Loucy (cell line): ENCODE data around the gene DLGAP1.

ENCODE experiments used
- H2AFZ ChIP-seq: fragments of 200-600 bp; sonication (generic); 2 replicates; pipeline ENCODE4 v1.6.0; 2016; ENCODE audit warnings: antibody characterized with exemption, mild to moderate bottlenecking, low read length, moderate library complexity
- H3F3A ChIP-seq: fragments of 200-600 bp; 2 replicates; pipeline ENCODE4 v1.6.0; 2016; ENCODE audit warnings: antibody characterized with exemption, low read depth, mild to moderate bottlenecking
- H3K27me3 ChIP-seq: fragments of 200-600 bp; sonication (generic); 2 replicates; pipeline ENCODE4 v1.6.1; 2014; ENCODE audit warnings: low read length, mild to moderate bottlenecking; ENCODE audit not compliant: insufficient read depth, poor library complexity, severe bottlenecking
- H3K36me3 ChIP-seq: fragments of 200-600 bp; sonication (generic); 2 replicates; pipeline ENCODE4 v1.6.1; 2016; ENCODE audit warnings: low read length; ENCODE audit not compliant: insufficient read depth
- H3K4me1 ChIP-seq: fragments of 200-600 bp; sonication (generic); 2 replicates; pipeline ENCODE4 v1.5.1; 2014; ENCODE audit warnings: low read length, mild to moderate bottlenecking; ENCODE audit not compliant: insufficient read depth, poor library complexity, severe bottlenecking
- H3K4me2 ChIP-seq: fragments of 200-600 bp; sonication (generic); 2 replicates; pipeline ENCODE4 v1.6.0; 2014; ENCODE audit warnings: antibody characterized with exemption, low read length, low read depth, mild to moderate bottlenecking; ENCODE audit not compliant: poor library complexity, severe bottlenecking
- H3K4me3 ChIP-seq: fragments of 200-600 bp; sonication (generic); 2 replicates; pipeline ENCODE4 v1.5.1; 2014; ENCODE audit warnings: low read length, mild to moderate bottlenecking, mixed read lengths; ENCODE audit not compliant: poor library complexity, severe bottlenecking
- H3K79me2 ChIP-seq: fragments of 200-600 bp; sonication (generic); 2 replicates; pipeline ENCODE4 v1.6.1; 2014; ENCODE audit warnings: low read length; ENCODE audit not compliant: insufficient read depth
- H3K9ac ChIP-seq: fragments of 200-600 bp; sonication (generic); 2 replicates; pipeline ENCODE4 v1.6.0; 2014; ENCODE audit warnings: mild to moderate bottlenecking, low read depth, low read length, moderate library complexity; ENCODE audit not compliant: poor library complexity, severe bottlenecking
- H3K9me2 ChIP-seq: fragments of 200-600 bp; sonication (generic); replicated peaks from 2 replicates; pipeline ENCODE4 v1.6.1; 2016; ENCODE audit warnings: low read depth, low read length, mixed read lengths
- H3K9me3 ChIP-seq: fragments of 200-600 bp; sonication (generic); 2 replicates; pipeline ENCODE4 v1.6.1; 2014; ENCODE audit warnings: mild to moderate bottlenecking, antibody characterized with exemption, low read length, low read depth; ENCODE audit not compliant: insufficient read depth
- H4K20me1 ChIP-seq: fragments of 200-600 bp; sonication (generic); 2 replicates; pipeline ENCODE4 v1.6.0; 2014; ENCODE audit warnings: antibody characterized with exemption, low read length, mild to moderate bottlenecking; ENCODE audit not compliant: insufficient read depth, poor library complexity, severe bottlenecking
- EZH2phosphoT487 ChIP-seq: fragments of 200-600 bp; IDR thresholded peaks from 2 replicates; pipeline ENCODE4 v1.6.1; 2018; ENCODE audit warnings: antibody characterized with exemption, mild to moderate bottlenecking, moderate library complexity, borderline replicate concordance
- TF ChIP-seq, protein P1 (sequence below): fragments of 200-600 bp; sonication (generic); conservative IDR thresholded peaks from 2 replicates; pipeline ENCODE4 v1.5.1; 2014; ENCODE audit warnings: mild to moderate bottlenecking, antibody characterized with exemption, low read length

Gene DLGAP1

DNA sequence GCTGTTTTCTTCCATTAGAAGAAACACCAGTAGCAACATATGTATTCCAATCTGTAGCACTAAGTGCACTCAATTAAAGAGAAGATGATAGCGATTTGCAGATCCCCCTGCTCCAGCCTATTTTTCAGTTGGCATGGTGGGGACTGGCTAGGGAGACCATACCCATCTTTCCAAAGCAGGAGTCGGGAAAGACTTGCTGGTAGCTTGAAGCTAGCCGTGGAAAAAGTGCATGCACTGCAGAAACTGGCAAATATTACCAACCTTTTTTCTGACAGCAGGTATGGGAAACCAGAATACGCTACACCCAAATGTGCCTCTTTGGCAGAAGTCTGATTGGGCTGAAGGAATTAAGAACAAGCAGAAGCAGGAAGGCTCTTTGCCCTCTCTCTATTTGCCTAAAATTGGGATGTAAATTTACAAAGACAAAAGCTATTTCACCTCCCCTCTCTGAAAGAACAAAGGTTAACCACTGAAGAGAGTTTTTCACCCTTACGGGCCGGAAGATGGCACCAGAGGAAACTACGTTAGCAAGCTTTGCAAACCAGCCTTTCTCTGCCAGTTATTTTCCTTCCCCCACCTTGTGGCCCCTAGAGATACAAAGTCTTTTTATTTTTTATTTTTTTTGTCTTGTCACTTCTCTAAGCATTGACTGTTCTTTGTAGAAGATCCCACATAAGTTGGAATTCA is 273.1 kb downstream of the DLGAP1 start:
- TF ChIP-seq EZH2phosphoT487 = no peak
- TF ChIP-seq, protein P1, sequence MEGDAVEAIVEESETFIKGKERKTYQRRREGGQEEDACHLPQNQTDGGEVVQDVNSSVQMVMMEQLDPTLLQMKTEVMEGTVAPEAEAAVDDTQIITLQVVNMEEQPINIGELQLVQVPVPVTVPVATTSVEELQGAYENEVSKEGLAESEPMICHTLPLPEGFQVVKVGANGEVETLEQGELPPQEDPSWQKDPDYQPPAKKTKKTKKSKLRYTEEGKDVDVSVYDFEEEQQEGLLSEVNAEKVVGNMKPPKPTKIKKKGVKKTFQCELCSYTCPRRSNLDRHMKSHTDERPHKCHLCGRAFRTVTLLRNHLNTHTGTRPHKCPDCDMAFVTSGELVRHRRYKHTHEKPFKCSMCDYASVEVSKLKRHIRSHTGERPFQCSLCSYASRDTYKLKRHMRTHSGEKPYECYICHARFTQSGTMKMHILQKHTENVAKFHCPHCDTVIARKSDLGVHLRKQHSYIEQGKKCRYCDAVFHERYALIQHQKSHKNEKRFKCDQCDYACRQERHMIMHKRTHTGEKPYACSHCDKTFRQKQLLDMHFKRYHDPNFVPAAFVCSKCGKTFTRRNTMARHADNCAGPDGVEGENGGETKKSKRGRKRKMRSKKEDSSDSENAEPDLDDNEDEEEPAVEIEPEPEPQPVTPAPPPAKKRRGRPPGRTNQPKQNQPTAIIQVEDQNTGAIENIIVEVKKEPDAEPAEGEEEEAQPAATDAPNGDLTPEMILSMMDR = no peak
- Histone ChIP-seq H3K4me3 (no peak overlapping the region), H3K27me3 (no peaks in the 10 kb centered on the region), H3K9me3 (peaks cover 2% of the 10 kb centered on the region; the same call in 1 of the 2 replicates), H3K79me2 (no peaks in the 10 kb centered on the region), H3K4me2 (no peak overlapping the region), H4K20me1 (no peaks in the 10 kb centered on the region), H3K36me3 (no peaks in the 10 kb centered on the region), H3K4me1 (no peaks in the 10 kb centered on the region), H2AFZ (no peak overlapping the region), H3K9ac (no peak overlapping the region), H3K9me2 (no peaks in the 10 kb centered on the region), H3F3A (no peaks in the 10 kb centered on the region)

DNA sequence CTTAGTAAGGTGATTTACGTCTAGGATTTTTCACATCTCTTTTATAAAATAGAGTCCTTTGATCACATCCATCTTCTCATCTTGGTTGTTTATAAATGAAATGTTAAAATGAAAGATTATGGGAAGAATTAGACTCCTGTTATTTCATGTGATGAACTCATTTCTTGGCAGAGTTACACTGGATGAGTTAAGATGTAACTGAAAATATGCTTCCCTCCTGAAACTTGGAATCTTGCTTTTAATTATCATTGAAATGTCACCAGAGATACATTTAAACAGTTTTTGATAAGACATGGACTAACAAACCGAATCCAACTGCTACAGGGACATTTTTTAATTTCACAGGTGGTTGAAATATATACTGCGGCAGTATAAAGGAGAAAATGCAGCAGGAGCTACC is 274.0 kb downstream of the DLGAP1 start:
- no peak for TF ChIP-seq EZH2phosphoT487
- TF ChIP-seq, protein P1 = no peak
- Histone ChIP-seq H3K36me3 (no peaks in the 10 kb centered on the region), H3K79me2 (no peaks in the 10 kb centered on the region), H3K4me2 (no peak overlapping the region), H3K9me3 (peaks cover 2% of the 10 kb centered on the region; the same call in 1 of the 2 replicates), H3K9me2 (no peaks in the 10 kb centered on the region), H2AFZ (no peak overlapping the region), H3K9ac (no peak overlapping the region), H3F3A (no peaks in the 10 kb centered on the region), H3K27me3 (no peaks in the 10 kb centered on the region), H3K4me3 (no peak overlapping the region), H3K4me1 (no peaks in the 10 kb centered on the region), H4K20me1 (no peaks in the 10 kb centered on the region)

DNA sequence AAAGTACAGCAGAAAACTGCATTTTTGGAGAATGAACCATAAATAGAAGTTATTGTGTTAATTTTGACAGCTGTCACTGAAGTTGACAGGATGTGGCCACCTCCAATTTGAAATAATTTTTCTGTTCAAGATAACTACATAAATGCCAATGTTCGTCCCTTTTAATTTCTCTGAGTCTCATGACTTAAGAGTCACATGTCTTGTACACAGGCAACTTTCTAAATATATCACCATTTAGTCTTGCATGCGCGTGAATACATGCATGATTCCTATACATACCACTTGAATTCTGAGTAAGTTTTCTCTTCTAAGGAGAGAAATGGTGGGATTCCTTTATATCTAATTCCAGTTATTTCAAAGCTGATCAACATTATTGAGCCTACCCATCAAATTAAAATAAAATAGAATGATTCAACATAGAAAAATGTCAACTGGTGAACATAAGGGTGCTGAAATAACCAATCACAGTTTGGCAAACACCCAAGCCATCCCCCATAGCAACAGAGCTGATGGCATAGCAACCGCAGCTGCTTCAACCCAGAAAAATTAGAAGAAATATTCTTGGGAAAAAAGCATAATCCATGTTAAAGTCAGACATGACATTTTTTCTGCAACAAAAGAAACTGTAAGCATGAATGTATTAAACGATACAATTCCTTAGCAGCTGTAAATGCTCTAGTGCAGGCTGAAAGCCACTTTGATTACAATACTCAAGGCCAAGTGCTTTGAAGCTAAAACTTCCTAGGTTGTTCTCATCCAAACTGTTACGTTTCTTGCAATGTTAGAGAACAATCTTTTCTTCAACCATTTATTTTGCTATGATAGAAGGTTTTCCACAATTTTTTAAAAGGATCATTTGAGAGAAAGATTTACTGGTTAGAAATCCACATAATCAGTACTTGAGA is 282.7 kb downstream of the DLGAP1 start:
- Histone ChIP-seq H3F3A (no peaks in the 10 kb centered on the region), H3K4me1 (no peaks in the 10 kb centered on the region), H3K9ac (no peak overlapping the region), H3K4me3 (no peak overlapping the region), H3K9me2 (0 out of 2 replicates have a peak, but pooled peaks cover 3% of the 10 kb centered on the region), H3K27me3 (no peaks in the 10 kb centered on the region), H3K4me2 (no peak overlapping the region), H3K36me3 (no peaks in the 10 kb centered on the region), H3K9me3 (no peaks in the 10 kb centered on the region), H2AFZ (no peak overlapping the region), H3K79me2 (no peaks in the 10 kb centered on the region), H4K20me1 (no peaks in the 10 kb centered on the region)
- TF ChIP-seq, protein P1 = no peak
- TF ChIP-seq EZH2phosphoT487 = no peak
